ENCODE results near the gene DHTKD1.

Gene DHTKD1

DNA sequence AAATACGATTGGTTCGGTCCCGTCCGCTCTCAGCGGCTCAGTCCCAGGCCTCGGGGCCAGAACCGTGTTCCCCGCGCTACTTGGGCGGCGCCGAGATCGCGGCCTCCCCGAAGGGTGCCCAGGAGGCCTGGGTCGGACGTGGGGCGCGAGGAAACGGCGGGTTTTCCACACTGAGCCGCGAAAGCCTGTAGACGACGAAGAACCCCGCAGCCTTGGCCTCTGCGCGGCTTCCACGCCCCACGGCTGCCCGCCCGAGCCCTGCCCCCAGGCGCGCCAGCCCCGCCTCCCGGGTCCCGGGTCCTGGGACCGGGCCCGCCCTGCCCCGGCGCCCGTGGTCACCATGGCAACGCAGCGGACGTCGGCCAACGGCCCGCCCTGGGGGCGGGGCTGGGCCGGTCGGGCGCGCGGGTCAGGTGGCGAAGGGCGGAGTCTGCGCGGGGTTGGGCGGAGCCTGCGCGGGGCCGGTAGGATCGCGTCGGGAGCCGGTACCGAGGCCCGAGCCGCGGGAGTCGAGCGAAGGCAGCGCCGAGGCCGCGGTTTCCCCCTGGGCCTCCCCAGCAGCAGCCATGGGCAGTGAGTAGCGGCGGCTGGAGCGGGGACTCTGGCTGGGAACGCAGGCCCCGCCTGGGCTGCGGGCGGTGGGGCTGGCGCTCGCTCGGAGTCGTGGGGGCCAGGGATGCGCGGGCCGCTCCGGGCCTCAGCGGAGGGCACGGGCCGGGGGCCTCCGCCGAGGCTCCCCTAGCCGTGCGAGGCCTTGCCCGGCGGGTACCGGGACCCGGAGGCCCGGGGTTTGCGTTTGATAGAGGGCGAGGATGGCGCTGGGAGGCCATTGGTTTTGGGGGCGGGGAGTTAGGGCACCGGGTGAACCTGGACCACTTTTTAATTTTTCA, 60.7 kb downstream of the DHTKD1 start, which contains the start of gene SEC61A2:
SEC61A2 (plus strand) TSS at position 456 of the 890 bp plus-strand sequence; CDS start at position 567, 111 bp downstream.
- ChIA-PET POLR2A (interaction anchor here (1.0 kb wide), 1 partner anchor 8 kb away, joined by 3 read pairs; no protein-coding TSS in a partner anchor), CTCF (interaction anchor here (0.8 to 2.0 kb wide), 4 partner anchors 10 to 95 kb away, joined by 3 to 12 read pairs (median 4); no protein-coding TSS in a partner anchor)
- peak; percentile 100 for DNase-seq (ENCODE audit: extremely low spot score)
- TF ChIP-seq CTCF (IDR thresholded peaks at IDR 0.05; ENCODE audit: control extremely low read depth, extremely low read depth, low read depth, missing control alignments) = no peak

- DNase-seq (ENCODE audit: extremely low spot score) = peak; percentile 61
- CTCF ChIA-PET = interaction anchor here (0.8 to 2.0 kb wide), 4 partner anchors 9 to 96 kb away, joined by 3 to 12 read pairs (median 4); no protein-coding TSS in a partner anchor
- TF ChIP-seq CTCF (IDR thresholded peaks at IDR 0.05; ENCODE audit: control extremely low read depth, extremely low read depth, low read depth, missing control alignments) = no peak
- POLR2A ChIA-PET = interaction anchor here (1.0 kb wide), 1 partner anchor 9 kb away, joined by 3 read pairs; no protein-coding TSS in a partner anchor
Observed at GRCh38 chr10:12130237-12130872, 61.6 kb downstream of the DHTKD1 start.

DNA sequence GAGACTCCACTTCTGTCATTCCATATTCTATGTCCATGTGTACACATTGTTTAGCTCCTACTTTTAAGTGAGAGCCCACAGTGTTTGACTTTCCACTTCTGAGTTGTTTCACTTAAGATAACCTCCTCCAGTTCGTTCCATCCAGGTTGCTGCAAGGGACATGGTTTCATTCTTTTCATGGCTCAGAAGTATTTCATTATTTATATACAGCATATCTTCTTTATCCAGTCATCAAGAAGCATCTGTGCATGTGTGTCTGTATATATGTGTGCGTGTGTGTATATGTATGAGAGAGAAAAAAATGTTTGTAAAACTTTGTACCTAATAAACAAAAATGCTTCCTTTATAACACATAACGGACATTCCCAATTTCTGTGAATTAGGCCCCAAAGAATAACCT, 66.9 kb downstream of the DHTKD1 start:
- no peak for DNase-seq (ENCODE audit: extremely low spot score)
- ChIA-PET CTCF (interaction anchor here (1.0 to 2.9 kb wide), 3 partner anchors 8 to 31 kb away, joined by 3 to 11 read pairs (median 3); no protein-coding TSS in a partner anchor), POLR2A (no interaction called here)
- TF ChIP-seq CTCF (IDR thresholded peaks at IDR 0.05; ENCODE audit: control extremely low read depth, extremely low read depth, low read depth, missing control alignments) = no peak

GRCh38 chr10:12140038-12140437, 71.3 kb downstream of the DHTKD1 start:
- POLR2A ChIA-PET = no interaction called here
- CTCF ChIA-PET = interaction anchor here (0.7 to 2.2 kb wide), 4 partner anchors 9 to 153 kb away, joined by 3 to 12 read pairs (median 4); no protein-coding TSS in a partner anchor
- DNase-seq (ENCODE audit: extremely low spot score) = no peak
- no peak for TF ChIP-seq CTCF (IDR thresholded peaks at IDR 0.05; ENCODE audit: control extremely low read depth, extremely low read depth, low read depth, missing control alignments)

GRCh38 chr10:12144538-12144937, 75.8 kb downstream of the DHTKD1 start:
- no peak for TF ChIP-seq CTCF (IDR thresholded peaks at IDR 0.05; ENCODE audit: control extremely low read depth, extremely low read depth, low read depth, missing control alignments)
- POLR2A ChIA-PET = no interaction called here
- CTCF ChIA-PET = interaction anchor here (1.0 to 1.4 kb wide), 2 partner anchors 10 to 33 kb away, joined by 3 to 6 read pairs; no protein-coding TSS in a partner anchor
- no peak for DNase-seq (ENCODE audit: extremely low spot score)

- DNase-seq (ENCODE audit: extremely low spot score) = no peak
- ChIA-PET CTCF (no interaction called here), POLR2A (no interaction called here)
- TF ChIP-seq CTCF (IDR thresholded peaks at IDR 0.05; ENCODE audit: control extremely low read depth, extremely low read depth, low read depth, missing control alignments) = no peak
Observed at GRCh38 chr10:12150163-12150562, 81.4 kb downstream of the DHTKD1 start.
